OCI-M1 (cell line): ENCODE measurements around the gene LINC01488.

Experiments used
- DNase-seq: peaks from one replicate; lab custom pipeline; 2025; lab: John Stamatoyannopoulos, UW

Gene LINC01488

GRCh38 chr11:69493931-69494821 lies 12.7 kb downstream of the LINC01488 start:
- DNase-seq, result no peak

GRCh38 chr11:69494851-69495250 lies 13.4 kb downstream of the LINC01488 start:
- DNase-seq, result no peak

GRCh38 chr11:69495441-69496201 lies 14.2 kb downstream of the LINC01488 start:
- DNase-seq, result no peak

- DNase-seq, result no peak
Observed at GRCh38 chr11:69496202-69496557, 14.7 kb downstream of the LINC01488 start.

GRCh38 chr11:69496631-69497220 lies 15.3 kb downstream of the LINC01488 start:
- DNase-seq, result no peak

- DNase-seq, result no peak
Observed at GRCh38 chr11:69497221-69497787, 15.8 kb downstream of the LINC01488 start.

GRCh38 chr11:69498614-69499175 lies 17.2 kb downstream of the LINC01488 start:
- DNase-seq, result no peak

- DNase-seq, result no peak
Observed at GRCh38 chr11:69499186-69499917, 17.9 kb downstream of the LINC01488 start.

GRCh38 chr11:69499918-69500284 lies 18.4 kb downstream of the LINC01488 start:
- no peak for DNase-seq

GRCh38 chr11:69500285-69501120 lies 19.0 kb downstream of the LINC01488 start:
- DNase-seq, result no peak

- no peak for DNase-seq
Observed at GRCh38 chr11:69501121-69501489, 19.6 kb downstream of the LINC01488 start.

GRCh38 chr11:69501891-69502860 lies 20.7 kb downstream of the LINC01488 start:
- DNase-seq, result no peak

GRCh38 chr11:69504127-69504526 lies 22.7 kb downstream of the LINC01488 start:
- DNase-seq, result no peak

GRCh38 chr11:69504576-69505335 lies 23.3 kb downstream of the LINC01488 start:
- DNase-seq, result no peak

GRCh38 chr11:69508974-69509373 lies 27.5 kb downstream of the LINC01488 start:
- no peak for DNase-seq

- no peak for DNase-seq
Observed at GRCh38 chr11:69509381-69509780, 27.9 kb downstream of the LINC01488 start.

- DNase-seq, result no peak
Observed at GRCh38 chr11:69509846-69510390, 28.5 kb downstream of the LINC01488 start.
